DOHH2 (cell line): ENCODE data around the gene PRKAR2B.

Experiments used
- EZH2phosphoT487 ChIP-seq: fragments of 200-600 bp; sonication (generic); IDR thresholded peaks from 2 replicates; pipeline ENCODE4 v1.6.1; 2017; ENCODE audit warnings: borderline replicate concordance, mild to moderate bottlenecking, antibody characterized with exemption, low read length, moderate library complexity, mixed read lengths
- TF ChIP-seq, protein P1 (sequence below): fragments of 200-600 bp; sonication (generic); IDR thresholded peaks from one replicate; pipeline ENCODE4 v1.5.1; 2014; ENCODE audit warnings: antibody characterized with exemption, mild to moderate bottlenecking, low read depth, low read length; ENCODE audit not compliant: poor library complexity, severe bottlenecking

- TF ChIP-seq, protein P1, sequence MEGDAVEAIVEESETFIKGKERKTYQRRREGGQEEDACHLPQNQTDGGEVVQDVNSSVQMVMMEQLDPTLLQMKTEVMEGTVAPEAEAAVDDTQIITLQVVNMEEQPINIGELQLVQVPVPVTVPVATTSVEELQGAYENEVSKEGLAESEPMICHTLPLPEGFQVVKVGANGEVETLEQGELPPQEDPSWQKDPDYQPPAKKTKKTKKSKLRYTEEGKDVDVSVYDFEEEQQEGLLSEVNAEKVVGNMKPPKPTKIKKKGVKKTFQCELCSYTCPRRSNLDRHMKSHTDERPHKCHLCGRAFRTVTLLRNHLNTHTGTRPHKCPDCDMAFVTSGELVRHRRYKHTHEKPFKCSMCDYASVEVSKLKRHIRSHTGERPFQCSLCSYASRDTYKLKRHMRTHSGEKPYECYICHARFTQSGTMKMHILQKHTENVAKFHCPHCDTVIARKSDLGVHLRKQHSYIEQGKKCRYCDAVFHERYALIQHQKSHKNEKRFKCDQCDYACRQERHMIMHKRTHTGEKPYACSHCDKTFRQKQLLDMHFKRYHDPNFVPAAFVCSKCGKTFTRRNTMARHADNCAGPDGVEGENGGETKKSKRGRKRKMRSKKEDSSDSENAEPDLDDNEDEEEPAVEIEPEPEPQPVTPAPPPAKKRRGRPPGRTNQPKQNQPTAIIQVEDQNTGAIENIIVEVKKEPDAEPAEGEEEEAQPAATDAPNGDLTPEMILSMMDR: no peak
- TF ChIP-seq EZH2phosphoT487: no peak
Observed at GRCh38 chr7:107014387-107015023, 30.0 kb upstream of the PRKAR2B start.
